Peyer's patch (tissue), 4 donors: ENCODE results near the gene GSTA3.

Experiments
- CTCF ChIP-seq, 6 experiments: fragments of 450-650 bp in 4 of 6; fragments of 200-600 bp in 2 of 6; sonication (generic) in 1 of 6; IDR thresholded peaks; one replicate each; pipeline ENCODE4 v1.5.1; 2017 to 2019; ENCODE audit warnings: antibody characterized with exemption in 6 of 6, mild to moderate bottlenecking in 3 of 6, moderate library complexity in 1 of 6
- POLR2A ChIP-seq, 2 donors: fragments of 450-650 bp; IDR thresholded peaks; one replicate each; pipeline ENCODE4 v1.5.1; 2017; ENCODE audit warnings: antibody characterized with exemption in 2 of 2, mild to moderate bottlenecking in 2 of 2, moderate library complexity in 2 of 2

DNA sequence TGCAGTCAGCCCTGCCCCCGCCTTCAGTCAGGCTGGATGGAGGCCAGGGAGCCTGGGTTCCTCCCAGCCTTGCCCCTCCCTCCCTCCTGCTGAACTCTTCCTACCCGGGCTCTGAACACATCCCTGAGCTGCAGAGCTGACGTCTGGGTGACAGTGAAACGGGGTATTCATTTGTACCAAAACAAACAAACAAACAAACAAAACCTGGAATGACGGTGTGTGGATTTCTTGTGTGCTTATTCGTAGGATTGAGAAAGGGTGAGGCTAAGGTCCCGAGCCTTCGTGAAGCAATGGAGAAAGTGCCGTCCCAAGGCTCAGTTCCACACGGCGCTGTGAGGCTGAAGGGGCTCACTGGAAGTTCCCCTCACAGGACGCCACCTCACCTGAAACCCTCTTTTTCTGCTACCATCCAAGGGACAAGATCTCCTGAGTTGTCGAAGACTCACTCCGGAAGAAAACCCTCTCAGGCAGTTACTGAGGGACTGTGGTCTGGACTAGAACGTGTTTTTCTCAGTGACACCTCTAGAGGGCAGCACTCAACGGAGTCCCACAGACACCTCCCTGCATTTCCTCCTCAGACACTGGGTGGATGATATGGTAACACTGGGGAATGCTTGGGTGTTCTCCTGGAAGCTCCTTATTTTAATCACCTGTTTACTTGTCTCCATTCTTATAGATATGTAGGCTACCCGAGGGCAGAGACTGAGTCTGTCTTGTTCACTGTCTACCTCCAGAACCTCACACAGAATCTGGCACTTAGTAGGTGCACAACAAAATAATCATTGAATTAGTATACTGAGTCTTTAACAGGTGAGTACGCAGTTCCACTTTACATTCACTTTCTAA, 27.3 kb downstream of the GSTA3 start:
- TF ChIP-seq CTCF (IDR thresholded peaks at IDR 0.05), result peak; percentile 39 to 86 (median 82)
- no peak for TF ChIP-seq POLR2A (IDR thresholded peaks at IDR 0.05)
